WERI-Rb-1 (cell line): ENCODE data around the gene CD36.
"Not testable (repeated sequence)": the region's sequence is repeated elsewhere in the genome, so short reads cannot be mapped to it uniquely, and the experiment has no call there.

ENCODE experiments used
- DNase-seq: peaks from one replicate; pipeline ENCODE4 v3.0.0-alpha.2; 2020
- H3K27ac ChIP-seq: fragments of 250-450 bp; sonication (Bioruptor Pico); 2 replicates; pipeline ENCODE4 v1.5.1; 2020; ENCODE audit warnings: mild to moderate bottlenecking, moderate library complexity
- H3K27me3 ChIP-seq: fragments of 250-450 bp; sonication (Bioruptor Pico); 2 replicates; pipeline ENCODE4 v1.5.1; 2021; ENCODE audit warnings: mild to moderate bottlenecking, low read depth, moderate library complexity; ENCODE audit not compliant: insufficient read depth, severe bottlenecking
- H3K36me3 ChIP-seq: fragments of 250-450 bp; sonication (Bioruptor Pico); 2 replicates; pipeline ENCODE4 v1.5.1; 2020; ENCODE audit warnings: mild to moderate bottlenecking, moderate library complexity
- H3K4me3 ChIP-seq: 2 replicates; pipeline ENCODE4 v1.5.1; 2011; ENCODE audit warnings: low read depth, mild to moderate bottlenecking, control low read depth, low read length
- H3K9me3 ChIP-seq: fragments of 250-450 bp; sonication (Bioruptor Pico); 2 replicates; pipeline ENCODE4 v1.5.1; 2021; ENCODE audit warnings: mild to moderate bottlenecking, moderate library complexity; ENCODE audit not compliant: severe bottlenecking
- CTCF ChIP-seq: IDR thresholded peaks from 2 replicates; pipeline ENCODE4 v1.5.1; 2011; ENCODE audit warnings: low read depth, mild to moderate bottlenecking, control low read depth, inconsistent platforms, low read length

Gene CD36

GRCh38 chr7:80662252-80662651 lies 23.8 kb downstream of the CD36 start:
- DNase-seq: no peak
- Histone ChIP-seq H3K36me3 (no peaks in the 10 kb centered on the region), H3K27me3 (no peaks in the 10 kb centered on the region), H3K4me3 (no peak overlapping the region), H3K27ac (no peak overlapping the region), H3K9me3 (no peaks in the 10 kb centered on the region)
- no peak for TF ChIP-seq CTCF

GRCh38 chr7:80665526-80665925 lies 27.1 kb downstream of the CD36 start:
- Histone ChIP-seq H3K27me3 (no peaks in the 10 kb centered on the region), H3K36me3 (no peaks in the 10 kb centered on the region), H3K9me3 (no peaks in the 10 kb centered on the region), H3K27ac (no peak overlapping the region), H3K4me3 (no peak overlapping the region)
- no peak for TF ChIP-seq CTCF
- no peak for DNase-seq

DNA sequence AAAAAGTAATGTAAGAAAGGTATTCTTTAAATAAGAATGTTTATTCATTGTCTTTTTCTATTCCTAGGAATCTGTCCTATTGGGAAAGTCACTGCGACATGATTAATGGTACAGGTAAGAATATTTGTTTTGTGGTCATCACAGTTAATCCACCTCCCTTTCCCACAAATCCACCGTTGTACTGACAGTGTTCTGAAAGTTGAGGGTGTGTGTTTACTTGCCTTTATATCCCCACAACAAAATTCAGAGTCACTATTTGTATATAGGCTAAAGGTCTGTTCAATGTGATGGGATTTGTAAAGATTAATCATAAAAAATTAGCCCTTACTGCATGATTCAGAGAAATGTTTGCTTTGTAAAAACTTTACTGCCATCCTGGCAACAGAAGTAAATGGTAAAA lies 27.9 kb downstream of the CD36 start:
- Histone ChIP-seq H3K27ac (no peak overlapping the region), H3K9me3 (no peaks in the 10 kb centered on the region), H3K4me3 (no peak overlapping the region), H3K27me3 (no peaks in the 10 kb centered on the region), H3K36me3 (no peaks in the 10 kb centered on the region)
- no peak for TF ChIP-seq CTCF
- DNase-seq: no peak

DNA sequence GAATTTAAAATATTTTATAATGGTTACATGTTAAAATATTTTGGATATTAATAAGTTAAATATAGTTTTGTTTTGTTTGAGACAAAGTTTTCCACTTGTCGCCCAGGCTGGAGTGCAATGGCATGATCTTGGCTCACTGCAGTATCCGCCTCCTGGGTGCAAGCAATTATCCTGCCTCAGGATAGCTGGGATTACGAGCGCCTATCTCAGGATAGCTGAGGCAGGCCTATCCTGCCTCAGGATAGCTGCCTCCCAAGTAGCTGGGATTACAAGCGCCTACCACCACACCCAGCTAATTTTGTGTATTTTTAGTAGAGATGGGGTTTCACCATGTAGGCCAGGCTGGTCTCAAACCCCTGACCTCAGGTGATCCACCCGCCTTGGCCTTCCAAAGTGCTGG lies 30.9 kb downstream of the CD36 start:
- H3K36me3 ChIP-seq, H3K27ac ChIP-seq, DNase-seq, H3K4me3 ChIP-seq, H3K9me3 ChIP-seq, H3K27me3 ChIP-seq: not testable (repeated sequence)

DNA sequence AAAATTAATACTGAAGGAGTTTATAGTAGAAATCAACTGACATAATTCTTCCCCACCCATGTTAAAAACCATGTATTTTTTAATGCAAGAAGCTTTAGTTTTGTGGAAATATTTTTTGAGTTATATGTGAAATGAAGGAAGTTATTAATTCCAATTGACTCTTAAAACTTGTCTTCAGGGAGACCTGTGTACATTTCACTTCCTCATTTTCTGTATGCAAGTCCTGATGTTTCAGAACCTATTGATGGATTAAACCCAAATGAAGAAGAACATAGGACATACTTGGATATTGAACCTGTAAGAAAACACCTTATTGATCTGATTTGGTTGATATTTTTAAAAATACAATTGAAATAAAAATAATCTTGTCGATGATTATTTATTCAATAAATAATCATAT lies 33.3 kb downstream of the CD36 start:
- Histone ChIP-seq H3K9me3 (no peaks in the 10 kb centered on the region), H3K4me3 (no peak overlapping the region)

DNA sequence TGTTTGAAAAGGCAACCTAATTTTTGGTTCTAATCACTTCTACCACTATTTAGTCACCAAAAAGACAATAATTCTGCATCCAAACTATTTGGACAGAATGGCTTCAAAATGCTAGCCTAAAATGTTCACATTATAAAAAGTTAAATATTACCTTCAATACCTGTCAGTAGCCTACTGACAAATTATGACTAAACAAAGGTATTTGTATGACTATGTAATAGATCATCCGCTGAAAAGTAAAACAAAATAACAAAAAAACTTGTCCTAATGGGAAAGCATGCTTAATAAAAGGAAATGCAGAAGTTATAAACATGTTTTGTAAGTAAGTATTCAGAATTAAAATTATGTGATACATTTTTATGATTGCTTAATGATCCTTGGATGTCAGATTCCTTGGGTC lies 36.6 kb downstream of the CD36 start:
- H3K27ac ChIP-seq: no peak overlapping the region
- no peaks in the 10 kb centered on the region for H3K9me3 ChIP-seq
- no peak for TF ChIP-seq CTCF
- H3K36me3 ChIP-seq: no peaks in the 10 kb centered on the region
- H3K27me3 ChIP-seq: no peaks in the 10 kb centered on the region
- no peak for DNase-seq
- no peak overlapping the region for H3K4me3 ChIP-seq

More for the DNA sequence above, 33.3 kb downstream of the CD36 start:
- TF ChIP-seq CTCF: no peak
- H3K27me3 ChIP-seq: no peaks in the 10 kb centered on the region
- H3K36me3 ChIP-seq: no peaks in the 10 kb centered on the region
- DNase-seq: no peak
- no peak overlapping the region for H3K27ac ChIP-seq
